K562 (cell line): ENCODE measurements around the gene AGT. TPM values are rescaled to one million over a fixed set of nuclear protein-coding genes. Genes with fewer than 3 reads are reported as not detected.
A peak's percentile ranks its signal among the peaks of the same experiment; 100 is the strongest.

ENCODE experiments used
- ATAC-seq: fragments of 200-7000 bp; cut with Tn5 transposase; 3 replicates; pipeline ENCODE4 v1.9.1; 2020; ENCODE audit warnings: moderate library complexity
- BruUV-seq: library from RNA; stranded (reverse); fragments of 400-500 nt; replicated peaks from 2 replicates; lab custom pipeline; 2021; lab: Mats Ljungman, UMichigan
- CTCF ChIA-PET: fragments of 300-600 bp; formaldehyde crosslinking; extraction: SDS; loops from one replicate; lab custom pipeline; 2021; ENCODE audit warnings: low intra/inter-chr PET ratio; lab: Yijun Ruan, JAX
- POLR2A ChIA-PET: fragments of 300-600, 350-650 bp; sonication (Branson Sonifier 250); formaldehyde crosslinking; extraction: SDS; loops from one replicate; lab custom pipeline; 2021; ENCODE audit warnings: antibody characterized with exemption, inconsistent platforms; lab: Yijun Ruan, JAX
- DNase-seq, 4 experiments: peaks; one replicate each; pipeline versions ENCODE4 v3.0.0 to v3.0.0-alpha.2; 2011 to 2018; ENCODE audit warnings: low spot score in 3 of 4, mixed read lengths in 3 of 4; ENCODE audit errors: extremely low read depth in 1 of 4
- FAIRE-seq: peaks from 2 replicates; lab custom pipeline; 2011; peaks lifted over from hg19 to GRCh38; lab: Jason Lieb, UNC
- H2AFZ ChIP-seq: 2 replicates; pipeline ENCODE4 v1.6.0; 2011; ENCODE audit warnings: low read depth, low read length, control low read depth, inconsistent platforms
- H3K27ac ChIP-seq: fragments of 200-600 bp; 3 replicates; pipeline ENCODE4 v1.8.0; 2011; ENCODE audit warnings: low read depth, mild to moderate bottlenecking, control low read depth, inconsistent platforms, low read length, moderate library complexity, mixed read lengths; ENCODE audit errors: extremely low read depth
- H3K27me3 ChIP-seq, 2 experiments: fragments of 300-600 bp in 1 of 2; 2 replicates in 1 of 2; 3 replicates in 1 of 2; pipeline versions ENCODE4 v1.6.0 to v1.8.0; 2011; ENCODE audit warnings: inconsistent platforms in 2 of 2, low read length in 2 of 2, mild to moderate bottlenecking in 1 of 2, mixed read lengths in 1 of 2, moderate library complexity in 1 of 2; ENCODE audit not compliant: control insufficient read depth in 2 of 2, insufficient read depth in 2 of 2
- H3K36me3 ChIP-seq: fragments of 300-600 bp; 3 replicates; pipeline ENCODE4 v1.8.0; 2011; ENCODE audit warnings: mild to moderate bottlenecking, low read length, inconsistent platforms; ENCODE audit not compliant: control insufficient read depth, insufficient read depth
- H3K4me1 ChIP-seq, 2 experiments: fragments of 200-600 bp in 1 of 2; replicated peaks in 1 of 2; 2 replicates in 1 of 2; 3 replicates in 1 of 2; pipeline versions ENCODE4 v1.5.1 to v1.8.0; 2011; ENCODE audit warnings: inconsistent platforms in 2 of 2, low read length in 2 of 2, mild to moderate bottlenecking in 1 of 2, mixed read lengths in 1 of 2, moderate library complexity in 1 of 2; ENCODE audit not compliant: control insufficient read depth in 2 of 2, insufficient read depth in 2 of 2
- H3K4me2 ChIP-seq: 2 replicates; pipeline ENCODE4 v1.6.1; 2011; ENCODE audit warnings: low read length, control low read depth, inconsistent platforms, mixed read lengths; ENCODE audit not compliant: insufficient read depth
- H3K4me3 ChIP-seq: fragments of 200-600 bp; sonication (generic), shearing (Covaris generic); 2 replicates; pipeline ENCODE4 v1.5.1; 2016; ENCODE audit warnings: control low read depth, inconsistent platforms
- H3K79me2 ChIP-seq: fragments of 200-600 bp; 3 replicates; pipeline ENCODE4 v1.8.0; 2011; ENCODE audit warnings: low read length, inconsistent platforms; ENCODE audit not compliant: control insufficient read depth, insufficient read depth
- H3K9ac ChIP-seq, 2 experiments: 2 replicates each; pipeline versions ENCODE4 v1.6.0 to v1.6.1; 2011; ENCODE audit warnings: low read depth in 2 of 2, low read length in 2 of 2, control low read depth in 1 of 2, inconsistent platforms in 1 of 2, mild to moderate bottlenecking in 1 of 2, mixed read lengths in 1 of 2; ENCODE audit not compliant: insufficient read depth in 1 of 2
- H3K9me1 ChIP-seq: one replicate; pipeline ENCODE4 v1.6.0; 2011; ENCODE audit warnings: inconsistent platforms, mild to moderate bottlenecking, low read length, moderate library complexity; ENCODE audit not compliant: control insufficient read depth, insufficient read depth
- H3K9me3 ChIP-seq: replicated peaks from 2 replicates; pipeline ENCODE4 v1.5.1; 2011; ENCODE audit warnings: low read depth, low read length, inconsistent platforms; ENCODE audit not compliant: control insufficient read depth, insufficient read depth
- H4K20me1 ChIP-seq: replicated peaks from 2 replicates; pipeline ENCODE4 v1.6.1; 2011; ENCODE audit warnings: low read length, inconsistent platforms, mixed read lengths; ENCODE audit not compliant: control insufficient read depth, insufficient read depth
- PHF8 ChIP-seq: fragments of 200-600 bp; sonication (generic); IDR thresholded peaks from 2 replicates; pipeline ENCODE4 v1.6.1; 2012; ENCODE audit warnings: mixed run types, mild to moderate bottlenecking, inconsistent platforms, low read length, moderate library complexity, borderline replicate concordance
- PKNOX1 ChIP-seq: fragments of 450-650 bp; IDR thresholded peaks from 2 replicates; pipeline ENCODE4 v1.6.1; 2016
- ZKSCAN1 ChIP-seq: fragments of 150-350 bp; IDR thresholded peaks from 2 replicates; pipeline ENCODE4 v1.6.1; 2016; ENCODE audit warnings: low read depth, low read length
- ZNF639 ChIP-seq, 2 experiments: fragments of 200-800 bp in 1 of 2; sonication (Bioruptor generic) in 1 of 2; sonication (generic) in 1 of 2; formaldehyde crosslinking in 1 of 2; IDR thresholded peaks in 1 of 2; conservative IDR thresholded peaks in 1 of 2; 2 replicates each; pipeline versions ENCODE4 v1.5.0 to v1.6.1; 2016 to 2020; ENCODE audit warnings: missing compliant biosample characterization in 1 of 2, missing genetic modification characterization in 1 of 2, missing genetic modification reagents in 1 of 2
- WGBS: fragments of 100-300 bp; shearing (Covaris generic); methylation state at CpG from one replicate; pipeline ENCODE4 v1.1.6; 2016; ENCODE audit warnings: low coverage, mixed read lengths; ENCODE audit not compliant: insufficient coverage; ENCODE audit errors: missing lambda C conversion rate; 5-methylcytosine and 5-hydroxymethylcytosine counted together
- in situ Hi-C: fragments of 300-500 bp; cut with MboI; formaldehyde crosslinking; loops from 4 replicates; pipeline ENCODE4 v1.15.0; 2018; ENCODE audit warnings: inconsistent platforms, mixed read lengths
- intact Hi-C: fragments of 100-400 bp; cut with micrococcal nuclease; formaldehyde crosslinking; loops from 2 replicates; pipeline ENCODE4 v1.14.2; 2022
- polyA plus RNA-seq, 8 experiments: library from polyadenylated mRNA; depleted of rRNA in 4 of 8; stranded (reverse) in 5 of 8; unstranded in 3 of 8; fragments of >200 nt; fragmentation: Nextera tagmentation in 2 of 8; fragmentation: Illumina TruSeq in 1 of 8; extraction: Ambion mirVana in 2 of 8; extraction: Trizol in 1 of 8; gene quantifications; 2 replicates each; pipeline versions ENCODE4 v1.2.1 to v1.2.3, GENCODE V29; 2011 to 2014; ENCODE audit warnings: inconsistent platforms in 1 of 8, missing spikeins in 1 of 8
- total RNA-seq, 7 experiments: library from RNA; depleted of rRNA in 6 of 7; stranded (reverse); fragments of >200 nt in 6 of 7; fragmentation: Illumina TruSeq in 2 of 7; extraction: Trizol in 2 of 7; gene quantifications; 2 replicates each; pipeline versions ENCODE4 v1.2.1 to v1.2.3, GENCODE V29; 2011 to 2021; ENCODE audit warnings: low replicate concordance in 1 of 7

Gene AGT
- total and polyA plus RNA-seq, 9 of the 15 experiments (the other 6 are each of a cell fraction or from before 2014, with no cell fraction given) = 0.40 TPM; not detected in 8

GRCh38 chr1:230702934-230703678 lies 10.8 kb downstream of the AGT start (continued):
- TF ChIP-seq PKNOX1 = no peak
- TF ChIP-seq PHF8 = no peak

- peak; percentile 89 for TF ChIP-seq PKNOX1
- no peak for TF ChIP-seq ZNF639 (CRISPR knock-in tag; conservative IDR thresholded peaks at IDR 0.05 in 1 of 2, IDR thresholded peaks at IDR 0.05 in 1 of 2)
- peak; percentile 74 for TF ChIP-seq ZKSCAN1
- no peaks in the 10 kb centered on the region for H3K36me3 ChIP-seq
- no peak overlapping the region for H3K9ac ChIP-seq
- BruUV-seq = no TSS peak
- intact Hi-C loops (no loop called here), in situ Hi-C loops (no loop called here)
- ATAC-seq = no peak
- 16% methylated on average over 19 of the region's 19 CpGs for WGBS
- H3K27ac ChIP-seq = no peak overlapping the region
- peaks cover 0 to 4% of the 10 kb centered on the region in 2 experiments; a peak in 1 of 5 replicates for H3K4me1 ChIP-seq
- H3K27me3 ChIP-seq = peaks cover 74 to 80% of the 10 kb centered on the region in 2 experiments
- ChIA-PET CTCF (no interaction called here), POLR2A (no interaction called here)
- H3K9me3 ChIP-seq = no peaks in the 10 kb centered on the region
- no peak for FAIRE-seq
- no peak for DNase-seq
- no peaks in the 10 kb centered on the region for H3K79me2 ChIP-seq
- H3K4me2 ChIP-seq = no peak overlapping the region
- no peak overlapping the region for H2AFZ ChIP-seq
- no peaks in the 10 kb centered on the region for H3K9me1 ChIP-seq
- no peak overlapping the region for H3K4me3 ChIP-seq
- H4K20me1 ChIP-seq = peaks cover 7% of the 10 kb centered on the region
These were observed 11.8 kb downstream of the AGT start for GRCh38 chr1:230701895-230702768.
